Uterus (tissue), 2 donors: ENCODE measurements around the gene SMYD4.

Experiments
- CTCF ChIP-seq, 4 experiments: fragments of 200-600 bp in 2 of 4; fragments of 450-650 bp in 2 of 4; sonication (generic) in 2 of 4; IDR thresholded peaks; one replicate each; pipeline ENCODE4 v1.5.1; 2016 to 2019; ENCODE audit warnings: antibody characterized with exemption in 4 of 4, mild to moderate bottlenecking in 2 of 4, moderate library complexity in 1 of 4
- POLR2A ChIP-seq, 2 donors: fragments of 450-650 bp; IDR thresholded peaks; one replicate each; pipeline ENCODE4 v1.6.1; 2016; ENCODE audit warnings: antibody characterized with exemption in 2 of 2, mild to moderate bottlenecking in 1 of 2, moderate library complexity in 1 of 2

- no peak for TF ChIP-seq POLR2A (IDR thresholded peaks at IDR 0.05)
- TF ChIP-seq CTCF (IDR thresholded peaks at IDR 0.05), result no peak
Measured at GRCh38 chr17:1830288-1830687, 586 bp upstream of the SMYD4 start.
